ENCODE measurements around the gene HSPA13.
"Not testable (repeated sequence)": the region's sequence is repeated elsewhere in the genome, so short reads cannot be mapped to it uniquely, and the experiment has no call there.

HSPA13 gene

GRCh38 chr21:14382835-14383595 lies at the start of gene HSPA13:
HSPA13 (minus strand) TSS chr21:14383146; CDS start chr21:14383119, 27 bp downstream.
- peak; percentile 99 for DNase-seq (ENCODE audit: low read depth)

GRCh38 chr21:14418920-14419319 lies 36.0 kb upstream of the HSPA13 start:
- no peak for DNase-seq (ENCODE audit: low read depth)

- DNase-seq (ENCODE audit: low read depth), result no peak
These were observed 32.1 kb upstream of the HSPA13 start for GRCh38 chr21:14414932-14415508.

GRCh38 chr21:14405962-14406361 lies 23.0 kb upstream of the HSPA13 start:
- DNase-seq (ENCODE audit: low read depth), result no peak

- DNase-seq (ENCODE audit: low read depth), result no peak
These were observed 22.3 kb upstream of the HSPA13 start for GRCh38 chr21:14405225-14405624.

- DNase-seq (ENCODE audit: low read depth), result peak; percentile 52
These were observed 20.9 kb upstream of the HSPA13 start for GRCh38 chr21:14403681-14404318.

- no peak for DNase-seq (ENCODE audit: low read depth)
These were observed 18.3 kb upstream of the HSPA13 start for GRCh38 chr21:14401217-14401616.

GRCh38 chr21:14388282-14388681 lies 5.3 kb upstream of the HSPA13 start:
- no peak for DNase-seq (ENCODE audit: low read depth)

GRCh38 chr21:14384453-14384852 lies 1.5 kb upstream of the HSPA13 start:
- no peak for DNase-seq (ENCODE audit: low read depth)

GRCh38 chr21:14383596-14384180 lies 742 bp upstream of the HSPA13 start:
- peak; percentile 14 for DNase-seq (ENCODE audit: low read depth)

GRCh38 chr21:14382486-14382834 lies 486 bp downstream of the HSPA13 start:
- no peak for DNase-seq (ENCODE audit: low read depth)

- no peak for DNase-seq (ENCODE audit: low read depth)
These were observed 6.1 kb downstream of the HSPA13 start for GRCh38 chr21:14376854-14377253.

- DNase-seq (ENCODE audit: low read depth), result no peak
These were observed 15.9 kb downstream of the HSPA13 start for GRCh38 chr21:14366998-14367397.

GRCh38 chr21:14361958-14362357 lies 21.0 kb downstream of the HSPA13 start:
- peak; percentile 77 for DNase-seq (ENCODE audit: low read depth)

GRCh38 chr21:14358775-14359174 lies 24.2 kb downstream of the HSPA13 start:
- no peak for DNase-seq (ENCODE audit: low read depth)

GRCh38 chr21:14356746-14357145 lies 26.2 kb downstream of the HSPA13 start:
- no peak for DNase-seq (ENCODE audit: low read depth)

GRCh38 chr21:14354515-14354914 lies 28.4 kb downstream of the HSPA13 start:
- no peak for DNase-seq (ENCODE audit: low read depth)

GRCh38 chr21:14353726-14354125 lies 29.2 kb downstream of the HSPA13 start:
- DNase-seq (ENCODE audit: low read depth), result no peak

GRCh38 chr21:14353231-14353630 lies 29.7 kb downstream of the HSPA13 start:
- no peak for DNase-seq (ENCODE audit: low read depth)

GRCh38 chr21:14327346-14327745 lies 55.6 kb downstream of the HSPA13 start:
- not testable (repeated sequence) for DNase-seq (ENCODE audit: low read depth)

- no peak for DNase-seq (ENCODE audit: low read depth)
These were observed 57.4 kb downstream of the HSPA13 start for GRCh38 chr21:14325595-14325994.
